Measurements from ENCODE around the gene ZCCHC14. TPM values are rescaled to one million over a fixed set of nuclear protein-coding genes. Genes with fewer than 3 reads are reported as not detected.
A peak's percentile ranks its signal among the peaks of the same experiment; 100 is the strongest.

Gene ZCCHC14
- total and polyA plus RNA-seq, 2 of the 13 experiments (the other 11 are each of a cell fraction or from before 2014, with no cell fraction given), result 12.4 to 12.5 TPM

GRCh38 chr16:87491522-87492290 is 1.1 kb downstream of the ZCCHC14 start (continued):
- TF ChIP-seq TOE1 (CRISPR knock-in tag; IDR thresholded peaks at IDR 0.05) (no peak), ZFP1 (CRISPR knock-in tag; IDR thresholded peaks at IDR 0.05) (no peak), ZNF83 (CRISPR knock-in tag; IDR thresholded peaks at IDR 0.05; ENCODE audit: borderline replicate concordance) (0 out of 2 replicates have a peak, but pooled peaks have one; percentile 33), PAX8 (CRISPR knock-in tag; IDR thresholded peaks at IDR 0.05; ENCODE audit: borderline replicate concordance) (no peak), GFI1 (CRISPR knock-in tag; IDR thresholded peaks at IDR 0.05; ENCODE audit: borderline replicate concordance) (no peak), GPN1 (CRISPR knock-in tag; IDR thresholded peaks at IDR 0.05; ENCODE audit: borderline replicate concordance) (no peak), ZFX (CRISPR knock-in tag; IDR thresholded peaks at IDR 0.05; ENCODE audit: low read depth) (peak; percentile 80), ZNF570 (CRISPR knock-in tag; IDR thresholded peaks at IDR 0.05; ENCODE audit: borderline replicate concordance) (no peak), ZNF224 (CRISPR knock-in tag; IDR thresholded peaks at IDR 0.05) (no peak), RFX3 (CRISPR knock-in tag; IDR thresholded peaks at IDR 0.05) (no peak), ZNF891 (CRISPR knock-in tag; IDR thresholded peaks at IDR 0.05) (0 out of 2 replicates have a peak, but pooled peaks have one; percentile 17), GMEB2 (CRISPR knock-in tag; IDR thresholded peaks at IDR 0.05; ENCODE audit: low read depth) (no peak), REXO4 (CRISPR knock-in tag; IDR thresholded peaks at IDR 0.05; ENCODE audit: borderline replicate concordance) (no peak), ZNF18 (CRISPR knock-in tag; IDR thresholded peaks at IDR 0.05; ENCODE audit: insufficient replicate concordance) (no peak), ZNF674 (CRISPR knock-in tag; IDR thresholded peaks at IDR 0.05; ENCODE audit: low read depth) (no peak), ZNF7 (CRISPR knock-in tag; IDR thresholded peaks at IDR 0.05) (no peak)
- TF ChIP-seq, protein P1, sequence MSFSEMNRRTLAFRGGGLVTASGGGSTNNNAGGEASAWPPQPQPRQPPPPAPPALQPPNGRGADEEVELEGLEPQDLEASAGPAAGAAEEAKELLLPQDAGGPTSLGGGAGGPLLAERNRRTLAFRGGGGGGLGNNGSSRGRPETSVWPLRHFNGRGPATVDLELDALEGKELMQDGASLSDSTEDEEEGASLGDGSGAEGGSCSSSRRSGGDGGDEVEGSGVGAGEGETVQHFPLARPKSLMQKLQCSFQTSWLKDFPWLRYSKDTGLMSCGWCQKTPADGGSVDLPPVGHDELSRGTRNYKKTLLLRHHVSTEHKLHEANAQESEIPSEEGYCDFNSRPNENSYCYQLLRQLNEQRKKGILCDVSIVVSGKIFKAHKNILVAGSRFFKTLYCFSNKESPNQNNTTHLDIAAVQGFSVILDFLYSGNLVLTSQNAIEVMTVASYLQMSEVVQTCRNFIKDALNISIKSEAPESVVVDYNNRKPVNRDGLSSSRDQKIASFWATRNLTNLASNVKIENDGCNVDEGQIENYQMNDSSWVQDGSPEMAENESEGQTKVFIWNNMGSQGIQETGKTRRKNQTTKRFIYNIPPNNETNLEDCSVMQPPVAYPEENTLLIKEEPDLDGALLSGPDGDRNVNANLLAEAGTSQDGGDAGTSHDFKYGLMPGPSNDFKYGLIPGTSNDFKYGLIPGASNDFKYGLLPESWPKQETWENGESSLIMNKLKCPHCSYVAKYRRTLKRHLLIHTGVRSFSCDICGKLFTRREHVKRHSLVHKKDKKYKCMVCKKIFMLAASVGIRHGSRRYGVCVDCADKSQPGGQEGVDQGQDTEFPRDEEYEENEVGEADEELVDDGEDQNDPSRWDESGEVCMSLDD (CRISPR knock-in tag; IDR thresholded peaks at IDR 0.05; ENCODE audit: borderline replicate concordance), result no peak
- TF ChIP-seq, protein P2, sequence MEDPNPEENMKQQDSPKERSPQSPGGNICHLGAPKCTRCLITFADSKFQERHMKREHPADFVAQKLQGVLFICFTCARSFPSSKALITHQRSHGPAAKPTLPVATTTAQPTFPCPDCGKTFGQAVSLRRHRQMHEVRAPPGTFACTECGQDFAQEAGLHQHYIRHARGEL (CRISPR knock-in tag; IDR thresholded peaks at IDR 0.05), result no peak
- TF ChIP-seq, protein P3, sequence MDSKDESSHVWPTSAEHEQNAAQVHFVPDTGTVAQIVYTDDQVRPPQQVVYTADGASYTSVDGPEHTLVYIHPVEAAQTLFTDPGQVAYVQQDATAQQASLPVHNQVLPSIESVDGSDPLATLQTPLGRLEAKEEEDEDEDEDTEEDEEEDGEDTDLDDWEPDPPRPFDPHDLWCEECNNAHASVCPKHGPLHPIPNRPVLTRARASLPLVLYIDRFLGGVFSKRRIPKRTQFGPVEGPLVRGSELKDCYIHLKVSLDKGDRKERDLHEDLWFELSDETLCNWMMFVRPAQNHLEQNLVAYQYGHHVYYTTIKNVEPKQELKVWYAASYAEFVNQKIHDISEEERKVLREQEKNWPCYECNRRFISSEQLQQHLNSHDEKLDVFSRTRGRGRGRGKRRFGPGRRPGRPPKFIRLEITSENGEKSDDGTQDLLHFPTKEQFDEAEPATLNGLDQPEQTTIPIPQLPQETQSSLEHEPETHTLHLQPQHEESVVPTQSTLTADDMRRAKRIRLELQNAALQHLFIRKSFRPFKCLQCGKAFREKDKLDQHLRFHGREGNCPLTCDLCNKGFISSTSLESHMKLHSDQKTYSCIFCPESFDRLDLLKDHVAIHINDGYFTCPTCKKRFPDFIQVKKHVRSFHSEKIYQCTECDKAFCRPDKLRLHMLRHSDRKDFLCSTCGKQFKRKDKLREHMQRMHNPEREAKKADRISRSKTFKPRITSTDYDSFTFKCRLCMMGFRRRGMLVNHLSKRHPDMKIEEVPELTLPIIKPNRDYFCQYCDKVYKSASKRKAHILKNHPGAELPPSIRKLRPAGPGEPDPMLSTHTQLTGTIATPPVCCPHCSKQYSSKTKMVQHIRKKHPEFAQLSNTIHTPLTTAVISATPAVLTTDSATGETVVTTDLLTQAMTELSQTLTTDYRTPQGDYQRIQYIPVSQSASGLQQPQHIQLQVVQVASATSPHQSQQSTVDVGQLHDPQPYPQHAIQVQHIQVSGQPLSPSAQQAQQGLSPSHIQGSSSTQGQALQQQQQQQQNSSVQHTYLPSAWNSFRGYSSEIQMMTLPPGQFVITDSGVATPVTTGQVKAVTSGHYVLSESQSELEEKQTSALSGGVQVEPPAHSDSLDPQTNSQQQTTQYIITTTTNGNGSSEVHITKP (CRISPR knock-in tag; IDR thresholded peaks at IDR 0.05; ENCODE audit: low read depth), result no peak

All from HepG2 (cell line).